ENCODE measurements around the gene RNF144A. TPM values are rescaled to one million over a fixed set of nuclear protein-coding genes. Genes with fewer than 3 reads are reported as not detected.

Gene RNF144A
- total and polyA plus RNA-seq, 2 donors (not counting 3 experiments of a cell fraction or from before 2014, with no cell fraction given): 9.7 to 28.8 TPM

- FAIRE-seq (no peak), DNase-seq (ENCODE audit: low read depth, low spot score) (no peak)
- H3K79me2 ChIP-seq (ENCODE audit: control insufficient read depth, insufficient read depth, low read length): no peaks in the 10 kb centered on the region
- BruUV-seq (replicated peaks): no TSS peak
- dilution Hi-C loops (cut with MboI; ENCODE audit: extremely low pct_ligation_motif_present, low sequenced_read_pairs): no loop called here
- no peaks in the 10 kb centered on the region for H3K27me3 ChIP-seq (ENCODE audit: control insufficient read depth in 2 of 2, insufficient read depth in 2 of 2, low read length in 2 of 2)
- H3K36me3 ChIP-seq (ENCODE audit: control insufficient read depth in 2 of 2, extremely low read depth in 1 of 2, insufficient read depth in 2 of 2, low read length in 2 of 2): no peaks in the 10 kb centered on the region
- H3K27ac ChIP-seq (ENCODE audit: insufficient read depth, low read depth, low read length): no peak overlapping the region
- POLR2A ChIA-PET: no interaction called here
- H4K20me1 ChIP-seq (replicated peaks; ENCODE audit: control insufficient read depth, extremely low read depth, insufficient read depth, low read length): no peaks in the 10 kb centered on the region
- TF ChIP-seq MYC (IDR thresholded peaks at IDR 0.05; ENCODE audit: low read depth, low read length) (no peak), JUN (IDR thresholded peaks at IDR 0.05; ENCODE audit: borderline replicate concordance, insufficient read depth, insufficient read length, low read depth) (no peak), POLR2A (IDR thresholded peaks at IDR 0.05; ENCODE audit: low read depth, low read length) (no peak), EZH2 (IDR thresholded peaks at IDR 0.05; ENCODE audit: borderline replicate concordance, low read depth, low read length, severe bottlenecking) (no peak), CTCF (IDR thresholded peaks at IDR 0.05; ENCODE audit: extremely low read depth in 1 of 2, insufficient read depth in 1 of 2, low read depth in 1 of 2, low read length in 2 of 2) (no peak), MAX (IDR thresholded peaks at IDR 0.05; ENCODE audit: insufficient read depth, insufficient read length) (no peak), GATA2 (IDR thresholded peaks at IDR 0.05; ENCODE audit: insufficient read depth, insufficient read length, low read depth, low read length) (no peak), FOS (IDR thresholded peaks at IDR 0.05; ENCODE audit: borderline replicate concordance, insufficient read depth, low read length) (no peak), POLR2AphosphoS5 (IDR thresholded peaks at IDR 0.05; ENCODE audit: insufficient read depth, low read depth, low read length) (no peak)
- H3K4me1 ChIP-seq (ENCODE audit: control insufficient read depth, extremely low read depth, insufficient read depth, low read length): no peaks in the 10 kb centered on the region
- H3K9me1 ChIP-seq (replicated peaks; ENCODE audit: control insufficient read depth, extremely low read depth, insufficient read depth, low read length): no peaks in the 10 kb centered on the region
- CTCF ChIA-PET: interaction anchor here (1.2 kb wide), 1 partner anchor 174 kb away, joined by 4 read pairs; no protein-coding TSS in a partner anchor
- H3K4me2 ChIP-seq (ENCODE audit: insufficient read depth, low read length): no peak overlapping the region
- intact Hi-C loops (cut with micrococcal nuclease): no loop called here
- no peak overlapping the region for H3K4me3 ChIP-seq (replicated peaks in 1 of 3; ENCODE audit: insufficient read depth in 1 of 3, low read depth in 1 of 3, low read length in 3 of 3)
- no peak overlapping the region for H2AFZ ChIP-seq (ENCODE audit: low read depth, low read length)
- H3K9me3 ChIP-seq (replicated peaks; ENCODE audit: control insufficient read depth, insufficient read depth, low read length): no peaks in the 10 kb centered on the region
- no peak overlapping the region for H3K9ac ChIP-seq (replicated peaks; ENCODE audit: extremely low read depth, insufficient read depth, low read length)
Measured at GRCh38 chr2:7070483-7070882, 153.3 kb downstream of the RNF144A start.

All from endothelial cell of umbilical vein (primary cell).